ENCODE measurements around the gene PAPPA.

Gene PAPPA

DNA sequence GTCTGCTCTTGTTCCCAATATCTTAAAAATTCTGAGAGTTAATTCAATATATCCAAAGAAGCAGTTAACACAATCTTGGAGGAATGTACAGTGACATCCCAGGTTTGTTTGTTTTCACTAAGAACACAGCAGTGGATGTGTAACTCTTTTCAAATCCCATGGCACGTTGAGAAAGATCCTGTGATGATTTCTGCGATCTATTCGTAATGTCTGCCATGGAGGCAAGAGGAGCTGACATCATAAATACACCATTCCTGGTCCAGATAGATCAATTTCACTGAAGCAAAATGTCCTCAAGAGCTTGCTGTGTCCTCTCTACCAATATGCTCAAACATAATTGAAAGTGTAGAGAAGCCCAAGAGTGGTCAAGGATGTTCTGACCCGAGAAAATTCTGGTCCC, 280.7 kb downstream of the PAPPA start:
- no peak overlapping the region for H3K4me3 ChIP-seq (replicated peaks; ENCODE audit: low read depth, low read length)
- no peak for DNase-seq (ENCODE audit: extremely low read depth, low read depth)
- TF ChIP-seq, protein P1, sequence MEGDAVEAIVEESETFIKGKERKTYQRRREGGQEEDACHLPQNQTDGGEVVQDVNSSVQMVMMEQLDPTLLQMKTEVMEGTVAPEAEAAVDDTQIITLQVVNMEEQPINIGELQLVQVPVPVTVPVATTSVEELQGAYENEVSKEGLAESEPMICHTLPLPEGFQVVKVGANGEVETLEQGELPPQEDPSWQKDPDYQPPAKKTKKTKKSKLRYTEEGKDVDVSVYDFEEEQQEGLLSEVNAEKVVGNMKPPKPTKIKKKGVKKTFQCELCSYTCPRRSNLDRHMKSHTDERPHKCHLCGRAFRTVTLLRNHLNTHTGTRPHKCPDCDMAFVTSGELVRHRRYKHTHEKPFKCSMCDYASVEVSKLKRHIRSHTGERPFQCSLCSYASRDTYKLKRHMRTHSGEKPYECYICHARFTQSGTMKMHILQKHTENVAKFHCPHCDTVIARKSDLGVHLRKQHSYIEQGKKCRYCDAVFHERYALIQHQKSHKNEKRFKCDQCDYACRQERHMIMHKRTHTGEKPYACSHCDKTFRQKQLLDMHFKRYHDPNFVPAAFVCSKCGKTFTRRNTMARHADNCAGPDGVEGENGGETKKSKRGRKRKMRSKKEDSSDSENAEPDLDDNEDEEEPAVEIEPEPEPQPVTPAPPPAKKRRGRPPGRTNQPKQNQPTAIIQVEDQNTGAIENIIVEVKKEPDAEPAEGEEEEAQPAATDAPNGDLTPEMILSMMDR (IDR thresholded peaks at IDR 0.05; ENCODE audit: low read depth, low read length, missing control alignments), result no peak

DNA sequence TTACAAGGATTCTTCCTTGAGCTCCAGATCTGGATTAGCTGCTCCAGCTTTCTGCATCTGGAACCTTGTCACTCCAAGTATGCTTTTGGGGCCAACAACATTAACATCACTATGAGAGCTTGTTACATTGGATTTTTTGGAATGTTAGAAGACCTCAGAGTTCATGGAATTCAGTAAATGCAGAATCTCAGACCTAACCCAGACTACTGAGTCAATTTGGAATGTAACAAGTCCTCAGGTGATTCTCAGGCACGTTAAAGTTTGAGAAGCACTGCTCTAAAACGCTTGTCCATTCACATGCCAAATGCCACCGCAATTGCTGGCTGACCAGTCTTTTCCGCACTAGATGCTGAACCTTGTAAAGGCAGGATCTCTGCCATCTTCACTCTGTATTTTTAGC, 282.1 kb downstream of the PAPPA start:
- TF ChIP-seq, protein P1 (IDR thresholded peaks at IDR 0.05; ENCODE audit: low read depth, low read length, missing control alignments), result no peak
- no peak for DNase-seq (ENCODE audit: extremely low read depth, low read depth)
- no peak overlapping the region for H3K4me3 ChIP-seq (replicated peaks; ENCODE audit: low read depth, low read length)

DNA sequence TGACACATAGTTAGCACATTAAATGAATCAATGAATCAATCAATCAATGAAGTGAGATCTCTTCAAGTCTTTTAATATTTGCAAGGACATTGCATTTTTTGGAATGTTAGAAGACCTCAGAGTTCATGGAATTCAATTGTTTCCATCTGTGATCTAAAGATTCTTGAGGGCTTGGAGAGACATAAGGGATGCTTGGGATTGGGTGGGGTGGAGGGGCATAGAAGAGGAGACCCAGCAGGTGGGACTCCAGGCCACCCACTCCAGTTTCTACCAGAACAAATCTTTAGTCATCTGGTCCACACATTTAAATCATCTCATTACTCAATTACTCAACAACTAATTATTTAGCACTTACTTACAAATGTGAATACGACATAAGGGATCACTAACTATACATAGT, 282.5 kb downstream of the PAPPA start:
- H3K4me3 ChIP-seq (replicated peaks; ENCODE audit: low read depth, low read length), result no peak overlapping the region
- TF ChIP-seq, protein P1 (IDR thresholded peaks at IDR 0.05; ENCODE audit: low read depth, low read length, missing control alignments), result no peak
- no peak for DNase-seq (ENCODE audit: extremely low read depth, low read depth)

DNA sequence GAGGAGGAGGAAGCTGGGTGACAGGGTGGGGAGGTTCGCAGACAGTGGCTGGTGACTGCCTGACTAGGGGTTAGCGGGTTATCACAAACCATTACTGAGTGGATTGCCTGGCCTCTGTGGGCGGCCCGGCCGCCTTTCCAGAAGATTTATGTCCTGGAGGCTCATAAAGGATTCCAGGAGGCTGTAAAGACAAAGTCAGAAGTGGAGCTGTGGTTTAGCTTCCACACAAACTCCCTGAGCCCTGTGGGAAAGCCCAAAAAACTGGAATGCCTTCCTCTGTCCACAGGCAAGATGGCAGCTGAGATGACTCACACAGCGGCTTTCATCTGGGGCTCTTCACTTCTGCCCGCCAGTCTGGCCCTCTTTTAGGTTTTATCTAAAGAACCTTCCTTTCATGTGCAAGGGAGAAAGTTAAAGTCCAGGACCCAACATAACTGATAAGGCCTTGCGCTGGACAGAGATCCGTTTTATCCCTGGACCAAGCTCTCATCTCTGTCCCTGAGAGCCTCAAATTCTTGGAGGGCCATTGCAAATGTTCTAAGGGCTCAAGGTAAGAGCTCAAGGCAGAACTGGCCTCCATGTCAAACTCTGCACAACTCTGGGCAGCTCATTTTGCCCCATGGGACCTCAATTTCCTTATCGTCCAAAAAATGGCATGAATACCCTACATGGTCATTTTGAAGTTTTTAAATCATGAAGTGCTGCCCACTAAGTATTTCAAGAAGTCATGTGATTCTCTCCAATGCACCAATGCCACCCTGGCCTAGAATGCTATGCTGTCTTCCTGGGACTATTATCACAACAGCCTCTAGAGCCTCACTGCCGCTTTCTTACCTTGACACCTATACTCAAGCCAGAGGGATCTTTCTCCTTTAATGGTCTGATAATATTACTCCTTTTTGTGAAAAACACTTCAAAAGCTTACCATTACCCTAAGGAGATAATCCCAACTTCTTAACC, 284.1 kb downstream of the PAPPA start:
- DNase-seq (ENCODE audit: extremely low read depth, low read depth), result no peak
- TF ChIP-seq, protein P1 (IDR thresholded peaks at IDR 0.05; ENCODE audit: low read depth, low read length, missing control alignments), result no peak
- no peak overlapping the region for H3K4me3 ChIP-seq (replicated peaks; ENCODE audit: low read depth, low read length)

DNA sequence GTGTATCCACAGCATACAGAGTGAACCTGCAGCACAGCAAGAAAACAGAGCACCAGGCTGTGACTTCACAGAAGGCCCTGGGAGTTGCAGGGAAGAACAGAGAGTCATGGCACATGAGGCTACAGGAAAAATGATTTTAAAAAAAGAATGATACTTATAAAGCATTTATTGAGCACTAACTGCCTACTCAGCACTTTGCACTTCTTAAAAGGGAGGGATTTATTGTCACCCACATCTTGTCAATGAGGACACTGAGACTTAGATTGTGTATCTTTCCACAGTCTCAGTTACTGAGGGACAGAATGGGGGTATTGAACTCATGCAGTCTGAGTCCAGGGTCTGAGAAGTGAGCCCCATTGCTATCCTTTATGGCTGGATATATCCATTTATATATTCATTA, 288.9 kb downstream of the PAPPA start:
- TF ChIP-seq, protein P1 (IDR thresholded peaks at IDR 0.05; ENCODE audit: low read depth, low read length, missing control alignments), result no peak
- DNase-seq (ENCODE audit: extremely low read depth, low read depth), result no peak

DNA sequence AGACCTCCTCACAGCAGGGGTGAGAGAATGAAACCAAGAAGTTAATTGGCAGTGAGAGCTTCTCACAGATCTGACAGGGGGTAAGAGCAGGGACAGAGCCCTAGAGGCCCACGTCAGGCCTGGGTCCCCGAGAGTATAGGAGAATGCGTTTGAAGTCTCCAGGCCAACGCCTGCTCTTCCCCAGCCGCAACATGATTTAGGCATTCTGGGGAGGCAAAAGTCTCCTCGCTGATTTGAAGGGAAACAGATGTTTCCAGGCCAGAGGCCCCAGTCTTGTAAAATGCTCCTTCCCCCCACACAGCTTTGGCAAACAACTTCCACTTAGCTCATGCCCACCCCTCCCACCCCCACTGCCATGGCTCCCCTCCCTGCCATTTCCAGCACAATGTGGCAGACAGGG, 294.3 kb downstream of the PAPPA start:
- no peak for DNase-seq (ENCODE audit: extremely low read depth, low read depth)
- TF ChIP-seq, protein P1 (IDR thresholded peaks at IDR 0.05; ENCODE audit: low read depth, low read length, missing control alignments), result no peak
- no peak overlapping the region for H3K4me3 ChIP-seq (replicated peaks; ENCODE audit: low read depth, low read length)

More for the DNA sequence above, 288.9 kb downstream of the PAPPA start:
- no peak overlapping the region for H3K4me3 ChIP-seq (replicated peaks; ENCODE audit: low read depth, low read length)
